GM12873 (cell line): ENCODE data around the gene GLIPR1L1.
A peak's percentile ranks its signal among the peaks of the same experiment; 100 is the strongest.

Source experiments
- TF ChIP-seq, protein P1 (sequence below): IDR thresholded peaks from 2 replicates; pipeline ENCODE4 v1.5.1; 2012; ENCODE audit warnings: low read depth, mild to moderate bottlenecking, moderate library complexity, low read length, control low read depth; ENCODE audit not compliant: insufficient read depth; ENCODE audit errors: missing control alignments

The GLIPR1L1 gene

GRCh38 chr12:75334384-75335030 lies at the start of gene GLIPR1L1:
TSS of gene GLIPR1L1 (plus strand) at chr12:75334670. CDS start at chr12:75334729, 59 bp downstream.
- TF ChIP-seq, protein P1, sequence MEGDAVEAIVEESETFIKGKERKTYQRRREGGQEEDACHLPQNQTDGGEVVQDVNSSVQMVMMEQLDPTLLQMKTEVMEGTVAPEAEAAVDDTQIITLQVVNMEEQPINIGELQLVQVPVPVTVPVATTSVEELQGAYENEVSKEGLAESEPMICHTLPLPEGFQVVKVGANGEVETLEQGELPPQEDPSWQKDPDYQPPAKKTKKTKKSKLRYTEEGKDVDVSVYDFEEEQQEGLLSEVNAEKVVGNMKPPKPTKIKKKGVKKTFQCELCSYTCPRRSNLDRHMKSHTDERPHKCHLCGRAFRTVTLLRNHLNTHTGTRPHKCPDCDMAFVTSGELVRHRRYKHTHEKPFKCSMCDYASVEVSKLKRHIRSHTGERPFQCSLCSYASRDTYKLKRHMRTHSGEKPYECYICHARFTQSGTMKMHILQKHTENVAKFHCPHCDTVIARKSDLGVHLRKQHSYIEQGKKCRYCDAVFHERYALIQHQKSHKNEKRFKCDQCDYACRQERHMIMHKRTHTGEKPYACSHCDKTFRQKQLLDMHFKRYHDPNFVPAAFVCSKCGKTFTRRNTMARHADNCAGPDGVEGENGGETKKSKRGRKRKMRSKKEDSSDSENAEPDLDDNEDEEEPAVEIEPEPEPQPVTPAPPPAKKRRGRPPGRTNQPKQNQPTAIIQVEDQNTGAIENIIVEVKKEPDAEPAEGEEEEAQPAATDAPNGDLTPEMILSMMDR = peak; percentile 91

- TF ChIP-seq, protein P1 = no peak
These were observed 45.6 kb upstream of the GLIPR1L1 start for GRCh38 chr12:75288860-75289259.

GRCh38 chr12:75289753-75290152 lies 44.7 kb upstream of the GLIPR1L1 start:
- TF ChIP-seq, protein P1 = peak; percentile 4

DNA sequence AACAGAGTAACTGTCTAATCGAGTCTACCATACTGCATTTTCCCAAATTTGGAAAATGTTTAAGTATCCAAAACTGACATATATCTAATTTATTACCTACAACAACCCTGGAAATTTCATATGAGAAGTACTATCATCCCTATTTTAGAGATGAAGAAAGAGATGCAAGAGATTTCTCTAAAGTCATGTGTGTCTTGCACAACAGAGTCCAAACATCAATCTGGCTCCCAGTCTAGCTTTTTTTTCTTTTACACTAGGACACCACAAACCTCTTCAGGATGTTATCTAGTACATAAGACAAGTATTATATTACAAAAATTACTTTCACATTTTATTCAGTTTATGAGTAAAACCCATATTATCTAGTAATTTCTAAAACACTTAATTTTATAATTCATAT lies 43.5 kb upstream of the GLIPR1L1 start:
- TF ChIP-seq, protein P1 = no peak

DNA sequence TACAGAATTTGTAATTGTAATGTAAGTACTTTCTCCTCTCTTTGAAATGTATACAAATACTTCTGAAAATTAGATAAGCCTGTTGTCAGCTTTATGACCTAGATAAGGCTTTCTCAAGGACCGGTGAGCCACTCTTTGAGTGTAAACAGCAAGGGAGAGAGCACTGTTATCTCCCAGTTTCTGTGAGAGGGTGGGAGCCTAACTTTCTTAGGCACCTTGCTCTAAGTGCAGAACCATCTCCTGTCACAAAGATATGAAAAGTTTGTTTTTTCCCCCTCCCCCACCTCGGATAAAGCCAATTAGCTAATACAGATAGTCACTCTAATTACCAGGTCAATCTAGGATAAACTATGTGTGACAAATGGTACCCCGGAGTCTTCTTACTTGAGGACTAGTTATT lies 40.1 kb upstream of the GLIPR1L1 start:
- TF ChIP-seq, protein P1 = no peak

GRCh38 chr12:75294797-75295196 lies 39.7 kb upstream of the GLIPR1L1 start:
- TF ChIP-seq, protein P1 = no peak

- TF ChIP-seq, protein P1 = no peak
These were observed 32.2 kb upstream of the GLIPR1L1 start for GRCh38 chr12:75302225-75302624.
